ENCODE results near the gene TAS2R41. TPM values are rescaled to one million over a fixed set of nuclear protein-coding genes. Genes with fewer than 3 reads are reported as not detected.
"Not testable (repeated sequence)": the region's sequence is repeated elsewhere in the genome, so short reads cannot be mapped to it uniquely, and the experiment has no call there.

The TAS2R41 gene
- total RNA-seq, 1 donor from 2014 or later, result not detected

- ATAC-seq (ENCODE audit: low read depth) (no peak), DNase-seq (no peak)
- no peak overlapping the region for H3K27ac Mint-ChIP-seq
- intact Hi-C loops (cut with micrococcal nuclease), result no loop called here
- H3K27me3 Mint-ChIP-seq, result peaks cover 4% of the 10 kb centered on the region
- H3K9me3 Mint-ChIP-seq, result peaks cover 3% of the 10 kb centered on the region
- no peaks in the 10 kb centered on the region for H3K36me3 Mint-ChIP-seq (ENCODE audit: low read depth)
- no peak for TF ChIP-seq CTCF (IDR thresholded peaks at IDR 0.05)
- no peak overlapping the region for H3K4me3 Mint-ChIP-seq
- no peaks in the 10 kb centered on the region for H3K4me1 Mint-ChIP-seq
- ChIA-PET POLR2A (no interaction called here), CTCF (no interaction called here)
Observed at GRCh38 chr7:143460271-143460979, 17.2 kb upstream of the TAS2R41 start.

- H3K27ac Mint-ChIP-seq, result no peak overlapping the region
- ATAC-seq (ENCODE audit: low read depth), result no peak
Observed at GRCh38 chr7:143462045-143462444, 15.6 kb upstream of the TAS2R41 start.

DNA sequence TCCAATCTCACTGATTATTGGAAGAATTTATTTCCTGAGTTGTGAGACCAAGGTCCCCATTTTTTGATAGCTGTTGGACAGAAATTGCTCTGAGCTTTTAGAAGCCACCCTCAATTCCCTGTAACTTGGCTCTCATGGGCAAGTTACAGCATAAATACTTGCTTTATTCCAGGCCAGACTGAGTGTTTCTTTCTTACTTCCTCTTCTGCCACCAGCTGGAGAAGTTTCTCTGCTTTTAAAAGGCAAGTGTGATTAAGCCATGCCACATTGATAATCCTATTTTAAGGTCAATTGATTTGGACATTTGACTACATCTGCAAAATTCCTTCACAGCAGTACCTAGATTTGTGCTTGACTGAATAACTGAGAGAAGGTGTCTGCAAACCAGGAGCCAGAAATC lies 14.1 kb upstream of the TAS2R41 start:
- POLR2A ChIA-PET, result no interaction called here

More at GRCh38 chr7:143462045-143462444, 15.6 kb upstream of the TAS2R41 start:
- Mint-ChIP-seq H3K4me3 (no peak overlapping the region), H3K27me3 (peaks cover 4% of the 10 kb centered on the region), H3K36me3 (ENCODE audit: low read depth) (no peaks in the 10 kb centered on the region), H3K4me1 (no peaks in the 10 kb centered on the region), H3K9me3 (peaks cover 3% of the 10 kb centered on the region)
- no peak for DNase-seq
- CTCF ChIA-PET, result no interaction called here
- TF ChIP-seq CTCF (IDR thresholded peaks at IDR 0.05), result no peak
- intact Hi-C loops (cut with micrococcal nuclease), result no loop called here
- POLR2A ChIA-PET, result no interaction called here

DNA sequence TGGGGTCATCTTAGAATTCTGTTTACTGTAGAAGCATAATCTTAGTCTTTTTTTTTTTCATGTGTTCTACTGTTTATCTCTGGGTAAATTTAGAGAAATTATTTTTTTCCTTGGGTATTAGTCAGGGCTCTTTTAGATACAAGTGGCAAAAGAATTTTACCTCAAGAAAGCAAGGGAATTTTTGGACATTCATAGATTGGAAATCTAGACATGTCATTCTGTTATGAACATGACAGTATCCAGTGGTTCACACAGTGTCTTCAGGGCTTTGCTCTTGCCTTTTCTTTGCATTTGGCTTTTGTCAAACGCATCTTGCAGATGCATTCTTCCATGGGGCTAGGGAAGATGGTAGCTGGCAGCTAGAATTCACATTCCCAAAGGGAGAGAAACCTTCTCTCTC lies 13.7 kb upstream of the TAS2R41 start:
- intact Hi-C loops (cut with micrococcal nuclease), result no loop called here
- TF ChIP-seq CTCF (IDR thresholded peaks at IDR 0.05), result no peak
- DNase-seq (no peak), ATAC-seq (ENCODE audit: low read depth) (no peak)
- peaks cover 6% of the 10 kb centered on the region for H3K27me3 Mint-ChIP-seq
- no peaks in the 10 kb centered on the region for H3K36me3 Mint-ChIP-seq (ENCODE audit: low read depth)
- ChIA-PET POLR2A (no interaction called here), CTCF (no interaction called here)
- no peaks in the 10 kb centered on the region for H3K4me1 Mint-ChIP-seq
- no peak overlapping the region for H3K27ac Mint-ChIP-seq
- peaks cover 3% of the 10 kb centered on the region for H3K9me3 Mint-ChIP-seq
- H3K4me3 Mint-ChIP-seq, result no peak overlapping the region

More for the DNA sequence above, 14.1 kb upstream of the TAS2R41 start:
- no peak for ATAC-seq (ENCODE audit: low read depth)
- no peaks in the 10 kb centered on the region for H3K4me1 Mint-ChIP-seq
- no peaks in the 10 kb centered on the region for H3K36me3 Mint-ChIP-seq (ENCODE audit: low read depth)
- no peak for TF ChIP-seq CTCF (IDR thresholded peaks at IDR 0.05)
- H3K9me3 Mint-ChIP-seq, result peaks cover 3% of the 10 kb centered on the region
- H3K27ac Mint-ChIP-seq, result no peak overlapping the region
- no peak overlapping the region for H3K4me3 Mint-ChIP-seq
- CTCF ChIA-PET, result no interaction called here
- DNase-seq, result no peak
- intact Hi-C loops (cut with micrococcal nuclease), result no loop called here
- peaks cover 6% of the 10 kb centered on the region for H3K27me3 Mint-ChIP-seq

DNA sequence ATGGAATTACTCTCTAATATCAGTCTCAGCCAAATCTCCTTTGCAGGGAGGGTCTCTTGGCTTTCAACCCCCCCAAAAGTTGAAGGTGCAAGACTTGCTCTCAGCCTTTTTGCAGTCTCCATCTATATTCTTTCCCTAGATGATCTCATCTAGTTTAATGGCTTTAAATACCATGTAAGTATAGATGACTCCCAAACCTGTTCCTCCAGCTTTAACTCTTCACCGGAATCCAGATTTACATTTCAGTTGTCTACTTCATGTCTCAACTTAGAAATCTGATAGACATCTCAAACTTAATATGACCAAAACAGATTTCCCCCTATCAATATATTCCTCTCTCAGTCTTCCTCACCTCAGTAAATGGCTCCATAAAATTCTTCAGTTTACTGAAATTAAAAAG lies 9.9 kb upstream of the TAS2R41 start:
- H3K4me1 Mint-ChIP-seq, result no peaks in the 10 kb centered on the region
- H3K9me3 Mint-ChIP-seq, result peaks cover 9% of the 10 kb centered on the region
- H3K36me3 Mint-ChIP-seq (ENCODE audit: low read depth), result no peaks in the 10 kb centered on the region
- DNase-seq (no peak), ATAC-seq (ENCODE audit: low read depth) (no peak)
- ChIA-PET POLR2A (no interaction called here), CTCF (no interaction called here)
- H3K4me3 Mint-ChIP-seq, result no peak overlapping the region
- H3K27me3 Mint-ChIP-seq, result peaks cover 22% of the 10 kb centered on the region
- no peak overlapping the region for H3K27ac Mint-ChIP-seq
- no peak for TF ChIP-seq CTCF (IDR thresholded peaks at IDR 0.05)
- intact Hi-C loops (cut with micrococcal nuclease), result no loop called here

DNA sequence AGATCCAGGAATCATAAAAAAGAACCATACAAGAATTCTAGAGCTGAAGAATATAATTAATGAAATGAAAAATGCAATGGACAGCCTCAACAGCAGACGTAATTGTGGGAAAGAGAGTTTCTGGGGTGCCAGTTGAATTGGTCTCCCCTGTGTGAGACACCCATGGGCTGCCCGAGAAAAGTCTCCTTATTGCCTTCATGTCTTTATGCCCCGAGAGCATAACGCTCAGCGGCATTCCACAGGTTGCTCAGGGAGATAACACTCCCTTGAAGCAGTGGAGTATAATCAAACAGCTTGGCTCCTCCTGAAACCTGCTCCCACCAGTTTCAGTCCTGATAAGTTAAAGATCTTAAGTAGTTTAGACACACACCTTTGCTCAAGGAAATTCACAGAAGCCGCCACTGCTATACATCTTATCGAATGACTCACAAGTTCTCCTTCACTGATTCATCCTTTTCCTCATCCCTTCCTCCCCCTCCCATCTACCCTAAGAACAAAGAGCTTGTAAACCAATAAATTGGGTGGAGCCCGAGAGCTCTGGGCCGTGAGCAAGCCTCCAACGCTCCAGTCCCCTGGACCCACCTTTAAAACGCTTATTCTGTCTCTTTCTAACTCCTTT lies 5.5 kb upstream of the TAS2R41 start:
- H3K4me3 Mint-ChIP-seq; ATAC-seq (ENCODE audit: low read depth); H3K4me1 Mint-ChIP-seq; DNase-seq; POLR2A ChIA-PET; H3K27ac Mint-ChIP-seq; H3K36me3 Mint-ChIP-seq (ENCODE audit: low read depth); intact Hi-C loops (cut with micrococcal nuclease): not testable (repeated sequence)
- CTCF ChIA-PET, result interaction anchor here (0.7 kb wide), 1 partner anchor 674 kb away, joined by 3 read pairs; no protein-coding TSS in a partner anchor
- peaks cover 13% of the 10 kb centered on the region for H3K9me3 Mint-ChIP-seq
- H3K27me3 Mint-ChIP-seq, result peaks cover 28% of the 10 kb centered on the region
